GM23248 (cell line): ENCODE measurements around the gene ALDH5A1.

Experiments used
- EZH2 ChIP-seq: fragments of 200-600 bp; sonication (generic); IDR thresholded peaks from 2 replicates; pipeline ENCODE4 v1.6.1; 2018; ENCODE audit warnings: antibody characterized with exemption, mild to moderate bottlenecking; ENCODE audit not compliant: insufficient read depth, poor library complexity, severe bottlenecking
- EZH2phosphoT487 ChIP-seq: fragments of 200-600 bp; sonication (generic); IDR thresholded peaks from 2 replicates; pipeline ENCODE4 v1.6.1; 2018; ENCODE audit warnings: antibody characterized with exemption, moderate library complexity, mild to moderate bottlenecking, low read depth; ENCODE audit not compliant: insufficient read depth

DNA sequence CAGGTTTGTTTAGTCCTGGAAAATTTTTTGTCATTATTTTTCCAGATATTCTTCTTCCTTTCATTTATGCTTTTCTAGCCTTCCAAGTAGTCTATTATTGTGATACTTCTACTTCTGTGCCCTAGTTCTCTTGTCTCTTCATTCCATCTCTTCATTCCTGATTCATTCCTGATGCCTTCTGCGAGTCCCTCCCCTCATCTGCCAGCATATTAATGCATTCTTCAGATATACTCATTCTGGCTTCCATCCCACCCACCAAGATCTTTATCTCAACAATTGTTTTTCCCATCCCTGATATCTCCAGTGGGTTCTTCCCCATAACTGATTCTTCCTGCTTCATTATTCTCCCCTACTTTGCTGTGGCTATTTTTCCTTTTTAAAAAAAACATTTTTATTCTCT, 35.2 kb downstream of the ALDH5A1 start:
- TF ChIP-seq EZH2phosphoT487 (no peak), EZH2 (no peak)
